HEK293 (cell line): Measurements from ENCODE around the gene LHX6.

ENCODE experiments used
- SALL2 ChIP-seq: fragments of 450-650 bp; formaldehyde crosslinking; IDR thresholded peaks from 2 replicates; pipeline ENCODE4 v1.5.0; 2017; ENCODE audit warnings: missing biosample characterization, mild to moderate bottlenecking, missing genetic modification characterization, borderline replicate concordance
- ZBTB7A ChIP-seq: fragments of 450-650 bp; formaldehyde crosslinking; IDR thresholded peaks from 2 replicates; pipeline ENCODE4 v1.5.1; 2016; ENCODE audit warnings: low read depth, missing biosample characterization, missing genetic modification characterization
- ZNF121 ChIP-seq: fragments of 450-650 bp; formaldehyde crosslinking; IDR thresholded peaks from 2 replicates; pipeline ENCODE4 v1.5.1; 2016; ENCODE audit warnings: missing biosample characterization, missing genetic modification characterization
- ZNF211 ChIP-seq: fragments of 450-650 bp; formaldehyde crosslinking; IDR thresholded peaks from 2 replicates; pipeline ENCODE4 v1.5.1; 2016; ENCODE audit warnings: low read depth, missing biosample characterization, missing genetic modification characterization
- ZNF561 ChIP-seq: fragments of 450-650 bp; IDR thresholded peaks from 2 replicates; pipeline ENCODE4 v1.5.1; 2018; ENCODE audit warnings: missing biosample characterization, missing genetic modification characterization, borderline replicate concordance
- TF ChIP-seq, protein P1 (sequence below): fragments of 450-650 bp; formaldehyde crosslinking; IDR thresholded peaks from 2 replicates; pipeline ENCODE4 v1.5.1; 2016; ENCODE audit warnings: missing biosample characterization, missing genetic modification characterization
- TF ChIP-seq, protein P2 (sequence below): fragments of 450-650 bp; formaldehyde crosslinking; IDR thresholded peaks from 2 replicates; pipeline ENCODE4 v1.5.1; 2016; ENCODE audit warnings: missing biosample characterization, missing genetic modification characterization
- TF ChIP-seq, protein P3 (sequence below): fragments of 450-650 bp; formaldehyde crosslinking; IDR thresholded peaks from 2 replicates; pipeline ENCODE4 v1.5.1; 2016; ENCODE audit warnings: missing biosample characterization, missing genetic modification characterization
- TF ChIP-seq, protein P4 (sequence below): fragments of 450-650 bp; IDR thresholded peaks from 2 replicates; pipeline ENCODE4 v1.5.1; 2018; ENCODE audit warnings: missing biosample characterization, mild to moderate bottlenecking, missing genetic modification characterization
- TF ChIP-seq, protein P5 (sequence below): fragments of 450-650 bp; formaldehyde crosslinking; IDR thresholded peaks from 2 replicates; pipeline ENCODE4 v1.5.1; 2016; ENCODE audit warnings: missing biosample characterization, missing genetic modification characterization

DNA sequence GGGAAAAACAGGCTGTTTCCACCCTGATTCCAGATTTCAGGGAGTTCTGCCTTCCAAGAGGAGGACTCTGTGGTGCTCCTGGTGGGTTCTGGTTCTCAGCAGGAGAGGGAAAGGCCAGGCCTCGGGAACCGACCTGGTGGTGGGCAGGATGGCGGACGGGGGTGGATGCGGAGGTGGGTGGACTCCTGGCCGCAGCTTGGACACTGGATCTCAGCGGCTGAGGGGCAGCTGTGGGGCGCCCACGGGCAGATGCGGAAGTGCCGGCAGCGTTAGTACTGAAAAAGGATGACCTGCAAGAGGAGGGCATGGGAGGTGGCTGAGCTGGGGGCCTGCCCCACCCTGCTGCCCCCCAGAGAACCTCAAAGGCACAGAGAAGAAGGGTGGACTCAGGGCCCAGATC is 24.3 kb downstream of the LHX6 start:
- no peak for TF ChIP-seq ZNF211
- TF ChIP-seq, protein P1, sequence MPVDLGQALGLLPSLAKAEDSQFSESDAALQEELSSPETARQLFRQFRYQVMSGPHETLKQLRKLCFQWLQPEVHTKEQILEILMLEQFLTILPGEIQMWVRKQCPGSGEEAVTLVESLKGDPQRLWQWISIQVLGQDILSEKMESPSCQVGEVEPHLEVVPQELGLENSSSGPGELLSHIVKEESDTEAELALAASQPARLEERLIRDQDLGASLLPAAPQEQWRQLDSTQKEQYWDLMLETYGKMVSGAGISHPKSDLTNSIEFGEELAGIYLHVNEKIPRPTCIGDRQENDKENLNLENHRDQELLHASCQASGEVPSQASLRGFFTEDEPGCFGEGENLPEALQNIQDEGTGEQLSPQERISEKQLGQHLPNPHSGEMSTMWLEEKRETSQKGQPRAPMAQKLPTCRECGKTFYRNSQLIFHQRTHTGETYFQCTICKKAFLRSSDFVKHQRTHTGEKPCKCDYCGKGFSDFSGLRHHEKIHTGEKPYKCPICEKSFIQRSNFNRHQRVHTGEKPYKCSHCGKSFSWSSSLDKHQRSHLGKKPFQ (tag by site-specific recombination): no peak
- TF ChIP-seq, protein P2, sequence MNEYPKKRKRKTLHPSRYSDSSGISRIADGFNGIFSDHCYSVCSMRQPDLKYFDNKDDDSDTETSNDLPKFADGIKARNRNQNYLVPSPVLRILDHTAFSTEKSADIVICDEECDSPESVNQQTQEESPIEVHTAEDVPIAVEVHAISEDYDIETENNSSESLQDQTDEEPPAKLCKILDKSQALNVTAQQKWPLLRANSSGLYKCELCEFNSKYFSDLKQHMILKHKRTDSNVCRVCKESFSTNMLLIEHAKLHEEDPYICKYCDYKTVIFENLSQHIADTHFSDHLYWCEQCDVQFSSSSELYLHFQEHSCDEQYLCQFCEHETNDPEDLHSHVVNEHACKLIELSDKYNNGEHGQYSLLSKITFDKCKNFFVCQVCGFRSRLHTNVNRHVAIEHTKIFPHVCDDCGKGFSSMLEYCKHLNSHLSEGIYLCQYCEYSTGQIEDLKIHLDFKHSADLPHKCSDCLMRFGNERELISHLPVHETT: no peak
- TF ChIP-seq, protein P3, sequence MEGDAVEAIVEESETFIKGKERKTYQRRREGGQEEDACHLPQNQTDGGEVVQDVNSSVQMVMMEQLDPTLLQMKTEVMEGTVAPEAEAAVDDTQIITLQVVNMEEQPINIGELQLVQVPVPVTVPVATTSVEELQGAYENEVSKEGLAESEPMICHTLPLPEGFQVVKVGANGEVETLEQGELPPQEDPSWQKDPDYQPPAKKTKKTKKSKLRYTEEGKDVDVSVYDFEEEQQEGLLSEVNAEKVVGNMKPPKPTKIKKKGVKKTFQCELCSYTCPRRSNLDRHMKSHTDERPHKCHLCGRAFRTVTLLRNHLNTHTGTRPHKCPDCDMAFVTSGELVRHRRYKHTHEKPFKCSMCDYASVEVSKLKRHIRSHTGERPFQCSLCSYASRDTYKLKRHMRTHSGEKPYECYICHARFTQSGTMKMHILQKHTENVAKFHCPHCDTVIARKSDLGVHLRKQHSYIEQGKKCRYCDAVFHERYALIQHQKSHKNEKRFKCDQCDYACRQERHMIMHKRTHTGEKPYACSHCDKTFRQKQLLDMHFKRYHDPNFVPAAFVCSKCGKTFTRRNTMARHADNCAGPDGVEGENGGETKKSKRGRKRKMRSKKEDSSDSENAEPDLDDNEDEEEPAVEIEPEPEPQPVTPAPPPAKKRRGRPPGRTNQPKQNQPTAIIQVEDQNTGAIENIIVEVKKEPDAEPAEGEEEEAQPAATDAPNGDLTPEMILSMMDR (tag by site-specific recombination): no peak
- no peak for TF ChIP-seq ZBTB7A (tag by site-specific recombination)
- TF ChIP-seq, protein P4, sequence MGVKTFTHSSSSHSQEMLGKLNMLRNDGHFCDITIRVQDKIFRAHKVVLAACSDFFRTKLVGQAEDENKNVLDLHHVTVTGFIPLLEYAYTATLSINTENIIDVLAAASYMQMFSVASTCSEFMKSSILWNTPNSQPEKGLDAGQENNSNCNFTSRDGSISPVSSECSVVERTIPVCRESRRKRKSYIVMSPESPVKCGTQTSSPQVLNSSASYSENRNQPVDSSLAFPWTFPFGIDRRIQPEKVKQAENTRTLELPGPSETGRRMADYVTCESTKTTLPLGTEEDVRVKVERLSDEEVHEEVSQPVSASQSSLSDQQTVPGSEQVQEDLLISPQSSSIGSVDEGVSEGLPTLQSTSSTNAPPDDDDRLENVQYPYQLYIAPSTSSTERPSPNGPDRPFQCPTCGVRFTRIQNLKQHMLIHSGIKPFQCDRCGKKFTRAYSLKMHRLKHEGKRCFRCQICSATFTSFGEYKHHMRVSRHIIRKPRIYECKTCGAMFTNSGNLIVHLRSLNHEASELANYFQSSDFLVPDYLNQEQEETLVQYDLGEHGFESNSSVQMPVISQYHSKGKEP (tag by site-specific recombination): no peak
- TF ChIP-seq SALL2 (tag by site-specific recombination): no peak
- TF ChIP-seq ZNF561 (tag by site-specific recombination): no peak
- TF ChIP-seq, protein P5, sequence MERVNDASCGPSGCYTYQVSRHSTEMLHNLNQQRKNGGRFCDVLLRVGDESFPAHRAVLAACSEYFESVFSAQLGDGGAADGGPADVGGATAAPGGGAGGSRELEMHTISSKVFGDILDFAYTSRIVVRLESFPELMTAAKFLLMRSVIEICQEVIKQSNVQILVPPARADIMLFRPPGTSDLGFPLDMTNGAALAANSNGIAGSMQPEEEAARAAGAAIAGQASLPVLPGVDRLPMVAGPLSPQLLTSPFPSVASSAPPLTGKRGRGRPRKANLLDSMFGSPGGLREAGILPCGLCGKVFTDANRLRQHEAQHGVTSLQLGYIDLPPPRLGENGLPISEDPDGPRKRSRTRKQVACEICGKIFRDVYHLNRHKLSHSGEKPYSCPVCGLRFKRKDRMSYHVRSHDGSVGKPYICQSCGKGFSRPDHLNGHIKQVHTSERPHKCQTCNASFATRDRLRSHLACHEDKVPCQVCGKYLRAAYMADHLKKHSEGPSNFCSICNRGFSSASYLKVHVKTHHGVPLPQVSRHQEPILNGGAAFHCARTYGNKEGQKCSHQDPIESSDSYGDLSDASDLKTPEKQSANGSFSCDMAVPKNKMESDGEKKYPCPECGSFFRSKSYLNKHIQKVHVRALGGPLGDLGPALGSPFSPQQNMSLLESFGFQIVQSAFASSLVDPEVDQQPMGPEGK (tag by site-specific recombination): no peak
- no peak for TF ChIP-seq ZNF121 (tag by site-specific recombination)
